ENCODE data around the gene LHPP. TPM values are rescaled to one million over a fixed set of nuclear protein-coding genes. Genes with fewer than 3 reads are reported as not detected.

The LHPP gene
- total and polyA plus RNA-seq, 8 donors: 8.5 to 48.7 (median 17.0) TPM

DNA sequence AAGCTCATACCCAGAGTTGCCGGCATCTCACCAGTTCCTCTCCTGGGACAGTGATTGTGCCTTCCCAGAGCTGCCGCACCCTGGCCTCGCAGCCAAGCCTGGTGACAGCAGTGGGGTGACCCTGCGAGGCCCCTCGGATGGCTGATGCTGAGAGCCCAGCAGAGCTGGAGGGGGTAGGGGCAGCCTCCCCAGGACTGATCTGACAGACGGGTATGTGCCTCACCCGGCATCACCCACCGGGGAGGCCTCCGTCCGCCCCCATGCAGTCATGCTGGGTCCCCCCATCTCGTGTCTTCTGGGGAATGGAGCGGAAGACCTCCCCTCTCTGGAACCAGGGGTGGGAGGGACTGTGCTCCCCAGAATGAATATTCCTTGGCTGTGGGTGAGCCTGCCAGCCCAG is 82.3 kb downstream of the LHPP start:
- H3K4me1 ChIP-seq: peaks cover 6 to 22% (median 13%) of the 10 kb centered on the region in 4 donors
- H3K27ac ChIP-seq: no peak overlapping the region
- no peaks in the 10 kb centered on the region for H3K27me3 ChIP-seq
- no peak for DNase-seq
- intact Hi-C loops (cut with DNase I; ENCODE audit: low total_unique reads): no loop called here
- H3K9me3 ChIP-seq: no peaks in the 10 kb centered on the region
- no peaks in the 10 kb centered on the region for H3K36me3 ChIP-seq
- WGBS, 5 donors: 72 to 96% (median 90%) methylated on average over 8 to 12 of the region's 12 CpGs
- TF ChIP-seq POLR2AphosphoS5 (IDR thresholded peaks at IDR 0.05): no peak
- H3K4me3 ChIP-seq: no peak overlapping the region

- Histone ChIP-seq H3K4me1 (peaks cover 6 to 22% (median 13%) of the 10 kb centered on the region in 4 donors), H3K36me3 (no peaks in the 10 kb centered on the region), H3K4me3 (no peak overlapping the region), H3K27me3 (no peaks in the 10 kb centered on the region), H3K27ac (no peak overlapping the region), H3K9me3 (no peaks in the 10 kb centered on the region)
- intact Hi-C loops (cut with DNase I; ENCODE audit: low total_unique reads): no loop called here
- no peak for TF ChIP-seq POLR2AphosphoS5 (IDR thresholded peaks at IDR 0.05)
- TF ChIP-seq CTCF (IDR thresholded peaks at IDR 0.05): no peak
- TF ChIP-seq POLR2A (IDR thresholded peaks at IDR 0.05): no peak
- no peak for TF ChIP-seq EP300 (IDR thresholded peaks at IDR 0.05)
- no peak for DNase-seq
- WGBS, 5 donors: 81 to 93% (median 90%) methylated on average over 7 to 16 of the region's 16 CpGs
Measured at GRCh38 chr10:124544711-124545110, 83.1 kb downstream of the LHPP start.

DNA sequence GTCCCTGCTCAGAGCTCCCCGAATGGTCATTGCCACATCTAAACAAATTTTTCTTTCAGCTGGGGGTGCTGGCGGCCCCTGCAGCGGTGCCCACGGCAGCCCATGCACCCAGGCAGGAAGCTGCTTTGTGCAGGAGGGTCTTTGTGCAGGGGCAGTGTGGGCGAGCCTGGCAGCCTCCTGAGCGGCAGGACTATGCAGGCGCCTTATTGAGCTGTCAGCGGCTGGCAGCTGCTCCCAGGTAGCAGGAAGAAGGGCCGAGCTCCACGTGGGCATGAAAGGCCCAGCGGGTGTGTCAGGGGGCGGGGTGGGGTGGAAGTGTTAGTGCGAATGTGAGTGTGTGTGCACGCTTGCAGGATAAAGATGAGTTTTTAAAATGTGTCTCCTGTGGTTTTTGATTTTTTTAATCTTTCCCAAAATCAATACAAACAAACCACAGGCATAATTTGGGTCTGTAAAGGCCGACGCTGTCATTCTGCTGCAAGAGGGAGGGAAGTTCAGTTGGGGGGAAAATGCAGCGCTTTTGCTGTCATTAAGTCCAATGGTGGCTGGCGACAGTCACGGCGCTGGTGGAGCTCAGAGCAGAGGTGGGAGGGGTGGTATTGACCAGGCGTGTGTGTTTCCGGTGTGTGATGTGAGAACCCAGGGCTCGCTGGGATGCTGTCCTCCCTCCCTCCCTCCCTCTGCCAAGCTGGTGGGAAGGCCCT is 83.9 kb downstream of the LHPP start:
- H3K27ac ChIP-seq: no peak overlapping the region
- no peaks in the 10 kb centered on the region for H3K36me3 ChIP-seq
- no peaks in the 10 kb centered on the region for H3K27me3 ChIP-seq
- intact Hi-C loops (cut with DNase I; ENCODE audit: low total_unique reads): no loop called here
- 45 to 68% (median 58%) methylated on average over 17 to 23 of the region's 23 CpGs for WGBS, 5 donors
- H3K9me3 ChIP-seq: no peaks in the 10 kb centered on the region
- no peak overlapping the region for H3K4me3 ChIP-seq
- peaks cover under 1 to 14% (median 5%) of the 10 kb centered on the region in 4 donors for H3K4me1 ChIP-seq
- TF ChIP-seq EP300 (IDR thresholded peaks at IDR 0.05): no peak
- TF ChIP-seq CTCF (IDR thresholded peaks at IDR 0.05): no peak
- no peak for TF ChIP-seq POLR2A (IDR thresholded peaks at IDR 0.05)
- TF ChIP-seq POLR2AphosphoS5 (IDR thresholded peaks at IDR 0.05): no peak
- DNase-seq: no peak

DNA sequence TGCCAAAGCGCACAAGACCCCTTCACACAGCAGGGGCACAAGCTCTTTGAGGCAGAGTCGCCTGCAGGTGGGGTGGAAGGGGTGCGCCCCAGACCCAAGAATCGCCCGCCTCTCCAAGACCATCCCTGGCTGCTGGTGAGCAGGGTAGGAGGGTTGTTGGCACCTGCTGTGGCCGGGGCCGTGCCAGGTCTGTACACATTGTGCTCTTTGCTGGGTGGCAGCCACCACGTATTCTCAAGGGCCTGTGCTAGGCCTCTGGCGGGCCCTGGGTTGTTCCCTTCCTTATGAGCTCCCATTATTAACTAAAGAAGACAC is 84.4 kb downstream of the LHPP start:
- Histone ChIP-seq H3K4me3 (no peak overlapping the region), H3K36me3 (no peaks in the 10 kb centered on the region), H3K9me3 (no peaks in the 10 kb centered on the region), H3K27me3 (no peaks in the 10 kb centered on the region), H3K4me1 (peaks cover 0 to 12% (median 4%) of the 10 kb centered on the region in 4 donors), H3K27ac (no peak overlapping the region)
- no peak for DNase-seq
- intact Hi-C loops (cut with DNase I; ENCODE audit: low total_unique reads): no loop called here
- TF ChIP-seq POLR2AphosphoS5 (IDR thresholded peaks at IDR 0.05) (no peak), EP300 (IDR thresholded peaks at IDR 0.05) (no peak), POLR2A (IDR thresholded peaks at IDR 0.05) (no peak), CTCF (IDR thresholded peaks at IDR 0.05) (no peak)
- WGBS, 5 donors: 65 to 84% (median 78%) methylated on average over 5 to 9 of the region's 9 CpGs

- Histone ChIP-seq H3K27me3 (no peaks in the 10 kb centered on the region), H3K9me3 (no peaks in the 10 kb centered on the region), H3K27ac (no peak overlapping the region), H3K36me3 (no peaks in the 10 kb centered on the region), H3K4me3 (no peak overlapping the region), H3K4me1 (peaks cover 0 to 12% (median 4%) of the 10 kb centered on the region in 4 donors)
- TF ChIP-seq POLR2A (IDR thresholded peaks at IDR 0.05): no peak
- no peak for TF ChIP-seq CTCF (IDR thresholded peaks at IDR 0.05)
- intact Hi-C loops (cut with DNase I; ENCODE audit: low total_unique reads): no loop called here
- DNase-seq: no peak
- WGBS, 5 donors: 82 to 90% (median 85%) methylated on average over 14 to 15 of the region's 15 CpGs
Measured at GRCh38 chr10:124546957-124547646, 85.5 kb downstream of the LHPP start.
